ENCODE measurements around the gene IQGAP1. TPM values are rescaled to one million over a fixed set of nuclear protein-coding genes. Genes with fewer than 3 reads are reported as not detected.

IQGAP1 gene
- total and polyA plus RNA-seq, 4 donors = 9.2 to 50.1 (median 24.5) TPM

- TF ChIP-seq REST (IDR thresholded peaks at IDR 0.05) = no peak
- TF ChIP-seq RXRA (IDR thresholded peaks at IDR 0.05) = no peak
- no peak for TF ChIP-seq ZBTB33 (IDR thresholded peaks at IDR 0.05)
- no peak for TF ChIP-seq MAX (IDR thresholded peaks at IDR 0.05)
- no peak for TF ChIP-seq JUND (IDR thresholded peaks at IDR 0.05)
- no peak for TF ChIP-seq HNF4G (IDR thresholded peaks at IDR 0.05)
Observed at GRCh38 chr15:90405055-90405607, 17.1 kb downstream of the IQGAP1 start (continued).

- TF ChIP-seq GABPA (IDR thresholded peaks at IDR 0.05 in 1 of 2, conservative IDR thresholded peaks at IDR 0.05 in 1 of 2) (no peak), RXRA (IDR thresholded peaks at IDR 0.05) (no peak), JUND (IDR thresholded peaks at IDR 0.05) (no peak), ZBTB33 (IDR thresholded peaks at IDR 0.05) (no peak), REST (IDR thresholded peaks at IDR 0.05) (no peak), FOXA2 (IDR thresholded peaks at IDR 0.05) (no peak), ATF3 (IDR thresholded peaks at IDR 0.05) (no peak), FOXA1 (IDR thresholded peaks at IDR 0.05) (no peak), NR2F2 (IDR thresholded peaks at IDR 0.05) (no peak), RAD21 (IDR thresholded peaks at IDR 0.05) (no peak), SP1 (IDR thresholded peaks at IDR 0.05) (no peak), TAF1 (conservative IDR thresholded peaks at IDR 0.05) (no peak), CTCF (IDR thresholded peaks at IDR 0.05; ENCODE audit: low read depth, low read length, missing input control) (no peak), MAX (IDR thresholded peaks at IDR 0.05) (no peak)
- no peak for DNase-seq (ENCODE audit: low spot score)
- Histone ChIP-seq H3K9ac (ENCODE audit: low read depth in 1 of 2, low read length in 2 of 2) (no peak overlapping the region), H3K4me3 (ENCODE audit: low read depth in 1 of 3, low read length in 3 of 3) (no peak overlapping the region), H3K4me1 (ENCODE audit: control insufficient read depth in 4 of 4, insufficient read depth in 4 of 4, low read length in 3 of 4) (no peaks in the 10 kb centered on the region), H3K9me3 (ENCODE audit: control insufficient read depth in 4 of 4, low read length in 3 of 4) (no peaks in the 10 kb centered on the region), H3K27me3 (ENCODE audit: control insufficient read depth in 4 of 4, insufficient read depth in 4 of 4, low read length in 3 of 4) (no peaks in the 10 kb centered on the region), H3K36me3 (ENCODE audit: control insufficient read depth in 4 of 4, insufficient read depth in 3 of 4, low read depth in 1 of 4, low read length in 3 of 4) (no peaks in the 10 kb centered on the region), H3K27ac (ENCODE audit: low read depth in 1 of 2, low read length in 2 of 2) (no peak overlapping the region)
- 71% methylated on average over 3 of the region's 3 CpGs for WGBS
Observed at GRCh38 chr15:90407336-90407735, 19.3 kb downstream of the IQGAP1 start.

Data from liver (tissue), 9 donors.